CD4-positive, alpha-beta T cell treated with Interleukin-12 subunit alpha and Interleukin-12 subunit beta, for 1 hour (primary cell): ENCODE measurements around the gene DENND2A.

Source experiments
- DNase-seq: peaks from one replicate; pipeline ENCODE4 v3.0.0-alpha.2; 2020

The DENND2A gene

DNA sequence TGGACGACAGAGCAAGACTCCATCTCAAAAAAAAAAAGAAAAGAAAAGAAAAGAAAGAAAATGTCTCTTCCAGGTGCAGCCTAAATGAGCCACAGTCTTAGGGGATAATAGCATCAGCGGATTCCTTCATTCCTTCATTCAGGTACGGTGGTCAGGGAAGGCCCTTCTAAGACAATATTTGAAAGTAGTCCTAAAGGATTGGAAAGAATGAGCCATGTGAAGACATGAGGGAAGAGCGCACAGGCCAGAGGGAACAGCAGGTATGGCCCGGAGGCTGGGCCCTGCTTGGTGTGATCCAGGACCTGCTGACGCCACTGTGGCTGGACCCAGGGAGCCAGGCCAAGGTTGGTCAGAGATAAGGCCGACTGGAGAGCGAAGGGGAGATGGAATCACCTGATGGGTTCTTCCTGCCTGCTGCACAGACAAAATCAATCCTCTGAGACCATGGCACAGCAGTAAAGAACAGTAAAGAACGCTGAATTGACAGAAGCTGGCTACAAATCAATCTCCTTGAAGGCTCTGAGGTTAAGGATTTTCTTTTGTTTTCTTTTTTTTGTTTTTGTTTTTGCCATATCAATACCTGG lies 145.0 kb downstream of the DENND2A start:
- DNase-seq = no peak

GRCh38 chr7:140494867-140495266 lies 145.7 kb downstream of the DENND2A start:
- DNase-seq = no peak

GRCh38 chr7:140489026-140489359 lies 151.6 kb downstream of the DENND2A start:
- DNase-seq = no peak

DNA sequence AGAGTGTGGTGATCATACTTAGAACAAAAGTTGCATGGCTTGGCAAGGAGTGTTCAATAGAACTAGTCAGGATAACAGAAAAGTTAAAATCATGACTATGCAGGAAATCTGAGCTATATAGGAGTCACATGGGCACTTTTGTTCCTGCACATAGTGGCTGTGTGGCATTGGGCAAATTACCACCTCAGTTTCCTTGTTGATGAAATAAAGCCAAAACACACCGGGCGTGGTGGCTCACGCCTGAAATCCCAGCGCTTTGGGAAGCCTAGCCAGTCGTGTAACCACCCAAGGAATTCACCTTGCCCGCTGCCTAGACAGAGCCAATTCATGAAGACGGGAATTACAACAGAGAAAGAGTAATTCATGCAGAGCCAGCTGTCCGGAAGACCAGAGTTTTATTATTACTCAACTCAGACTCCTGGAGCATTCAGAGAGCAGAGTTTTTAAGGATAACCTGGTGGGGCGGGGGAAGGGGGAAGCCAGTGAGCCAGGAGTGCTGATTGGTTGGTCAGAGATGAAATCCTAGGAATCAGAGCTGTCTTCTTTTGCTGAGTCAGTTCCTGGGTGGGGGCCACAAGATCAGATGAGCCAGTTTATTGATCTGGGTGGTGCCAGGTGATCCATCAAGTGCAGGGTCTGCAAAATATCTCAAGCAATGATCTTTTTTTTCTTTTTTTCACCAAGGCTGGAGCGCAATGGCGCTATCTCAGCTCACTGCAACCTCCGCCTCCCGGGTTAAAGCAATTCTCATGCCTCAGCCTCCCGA lies 154.9 kb downstream of the DENND2A start:
- DNase-seq = no peak

DNA sequence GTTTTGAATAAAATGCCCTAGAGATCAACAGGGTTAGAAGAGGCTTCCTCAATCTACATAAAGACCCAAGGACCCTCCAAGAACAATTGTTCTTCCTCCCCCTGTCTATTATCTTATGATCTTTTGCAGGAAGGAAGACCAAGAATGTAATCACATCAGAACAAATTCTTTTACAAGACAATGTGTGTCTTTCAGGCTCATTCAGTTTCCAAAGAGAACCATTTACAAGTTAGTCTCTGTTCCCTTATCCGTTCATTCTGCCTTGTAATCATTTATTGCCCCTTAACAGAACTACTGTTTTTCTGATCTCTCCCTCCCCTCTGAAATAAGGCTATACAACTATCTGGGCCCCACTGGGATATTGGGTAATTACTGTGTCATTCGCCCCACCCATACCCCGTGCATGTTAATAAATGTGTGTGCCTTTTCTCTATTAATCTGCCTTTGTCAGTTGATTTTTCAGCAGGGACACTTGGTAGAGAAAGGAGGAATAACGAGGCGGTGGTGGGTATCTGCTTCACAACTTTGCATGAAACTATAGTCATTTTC lies 155.6 kb downstream of the DENND2A start:
- DNase-seq = no peak

GRCh38 chr7:140484479-140484878 lies 156.1 kb downstream of the DENND2A start:
- no peak for DNase-seq

DNA sequence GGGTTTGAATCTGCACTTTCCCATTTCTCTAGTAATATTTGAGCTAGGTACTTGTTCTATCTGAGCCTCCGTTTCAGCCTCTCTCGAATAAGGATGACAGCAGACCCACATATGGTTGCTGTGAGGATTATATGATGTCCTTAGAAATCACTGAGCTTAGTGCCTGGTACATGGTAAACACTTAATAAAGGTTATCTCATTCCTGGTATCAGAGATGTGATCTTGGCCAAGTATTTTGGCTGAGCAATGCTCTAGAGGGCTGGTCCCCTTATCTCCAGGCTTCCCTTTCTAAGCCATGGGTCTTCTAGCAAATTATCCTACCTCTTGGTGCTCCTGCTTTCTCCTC lies 160.9 kb downstream of the DENND2A start:
- no peak for DNase-seq

DNA sequence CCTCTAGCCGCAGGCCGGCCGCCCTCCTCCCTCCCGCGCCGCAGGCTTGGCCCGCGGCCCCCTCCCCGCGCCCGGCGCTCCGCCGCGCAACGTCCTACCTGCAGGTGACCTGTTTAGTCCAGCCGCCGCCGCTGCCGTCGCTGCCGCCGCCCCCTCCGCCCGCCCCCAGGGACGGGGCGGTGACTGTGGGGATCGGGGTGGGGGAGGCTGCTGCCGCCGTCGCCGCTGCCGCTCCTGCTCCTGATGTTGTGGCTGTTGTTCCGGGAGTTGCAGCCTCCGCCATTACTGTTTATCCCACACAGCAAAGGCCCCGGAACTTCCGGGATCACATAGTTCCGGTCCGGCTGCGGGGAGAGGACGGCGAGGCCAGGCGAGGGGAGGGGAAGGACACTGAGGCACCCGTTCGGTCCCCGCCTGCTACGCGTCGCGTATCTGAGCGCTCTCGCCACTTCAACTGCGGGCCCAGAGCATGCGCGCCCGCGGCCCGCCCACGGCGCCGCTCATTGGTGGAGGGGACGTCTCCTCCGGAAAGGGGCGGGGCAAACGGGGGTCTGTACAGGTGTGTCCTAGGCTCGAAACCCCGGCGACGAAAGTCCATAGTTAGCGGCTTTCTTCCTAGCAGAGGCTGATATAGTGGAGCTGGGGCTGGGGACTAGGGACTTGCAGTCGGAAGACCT lies 161.4 kb downstream of the DENND2A start, which contains the start of gene MKRN1:
Gene MKRN1, minus strand, starts transcription at position 444 of the 677 bp plus-strand sequence. Its CDS starts 161 bp downstream, at position 283.
- DNase-seq = peak; percentile 93

- DNase-seq = peak; percentile 36
Observed at GRCh38 chr7:140478246-140479061, 162.2 kb downstream of the DENND2A start.

DNA sequence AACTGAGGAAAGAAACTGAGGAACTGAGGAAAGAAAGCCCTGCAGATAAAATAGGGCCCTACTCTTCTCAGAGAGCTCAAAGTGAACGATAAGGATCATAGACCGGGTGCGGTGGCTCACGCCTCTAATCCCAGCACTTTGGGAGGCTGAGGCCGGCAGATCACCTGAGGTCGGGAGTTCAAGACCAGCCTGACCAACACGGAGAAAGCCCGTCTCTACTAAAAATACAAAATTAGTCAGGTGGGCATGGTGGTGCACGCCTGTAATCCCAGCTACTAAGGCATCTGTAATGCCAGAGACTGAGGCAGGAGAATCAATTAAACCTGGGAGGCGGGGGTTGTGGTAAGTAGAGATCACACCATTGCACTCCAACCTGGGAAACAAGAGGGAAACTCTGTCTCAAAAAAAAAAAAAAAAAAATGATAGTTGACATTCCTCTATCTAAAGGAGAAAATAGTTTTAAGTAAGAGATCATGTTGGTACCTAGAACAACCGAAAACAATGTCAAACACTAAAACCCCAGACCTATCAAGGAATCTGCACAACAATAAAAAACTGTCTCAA lies 163.8 kb downstream of the DENND2A start:
- DNase-seq = no peak

- peak; percentile 70 for DNase-seq
Observed at GRCh38 chr7:140475747-140476333, 164.8 kb downstream of the DENND2A start.
